Astrocyte (in vitro differentiated cells and primary cell): ENCODE results near the gene SLC35G1.

ENCODE experiments used
- CTCF ChIP-seq: IDR thresholded peaks from 2 replicates; pipeline ENCODE4 v1.5.1; 2011; ENCODE audit warnings: low read depth, mild to moderate bottlenecking, inconsistent platforms, low read length, moderate library complexity; ENCODE audit not compliant: insufficient read depth
- EZH2 ChIP-seq: IDR thresholded peaks from 2 replicates; pipeline ENCODE4 v1.6.1; 2012; ENCODE audit warnings: mild to moderate bottlenecking, low read length, inconsistent platforms; ENCODE audit not compliant: insufficient read depth

GRCh38 chr10:93875032-93875358 is 18.8 kb upstream of the SLC35G1 start:
- no peak for TF ChIP-seq CTCF
- TF ChIP-seq EZH2, result no peak
